ENCODE measurements around the gene FTO. TPM values are rescaled to one million over a fixed set of nuclear protein-coding genes. Genes with fewer than 3 reads are reported as not detected.
"Not testable (repeated sequence)": the region's sequence is repeated elsewhere in the genome, so short reads cannot be mapped to it uniquely, and the experiment has no call there.

Gene FTO
- polyA plus RNA-seq, 10 donors = 48.3 to 68.6 (median 62.8) TPM

DNA sequence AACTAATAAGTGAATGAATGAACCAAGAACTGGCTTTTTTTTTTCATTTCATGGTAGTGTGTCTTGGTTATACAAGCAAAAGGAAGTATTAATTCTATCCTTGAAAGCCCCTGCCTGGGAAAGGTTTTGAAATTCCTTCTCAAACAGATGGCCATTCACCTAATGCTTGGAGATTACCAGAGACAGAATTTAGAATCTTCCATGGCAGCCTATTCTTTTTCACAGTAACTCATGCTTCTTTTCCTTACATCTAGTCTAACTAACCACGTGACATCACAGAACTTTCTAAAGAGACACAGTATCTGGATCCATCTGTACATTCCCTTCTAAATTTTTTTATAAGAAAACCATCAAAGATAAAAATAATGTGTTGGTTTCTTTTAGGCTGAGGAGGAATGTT lies 151.6 kb downstream of the FTO start:
- DNase-seq = no peak

DNA sequence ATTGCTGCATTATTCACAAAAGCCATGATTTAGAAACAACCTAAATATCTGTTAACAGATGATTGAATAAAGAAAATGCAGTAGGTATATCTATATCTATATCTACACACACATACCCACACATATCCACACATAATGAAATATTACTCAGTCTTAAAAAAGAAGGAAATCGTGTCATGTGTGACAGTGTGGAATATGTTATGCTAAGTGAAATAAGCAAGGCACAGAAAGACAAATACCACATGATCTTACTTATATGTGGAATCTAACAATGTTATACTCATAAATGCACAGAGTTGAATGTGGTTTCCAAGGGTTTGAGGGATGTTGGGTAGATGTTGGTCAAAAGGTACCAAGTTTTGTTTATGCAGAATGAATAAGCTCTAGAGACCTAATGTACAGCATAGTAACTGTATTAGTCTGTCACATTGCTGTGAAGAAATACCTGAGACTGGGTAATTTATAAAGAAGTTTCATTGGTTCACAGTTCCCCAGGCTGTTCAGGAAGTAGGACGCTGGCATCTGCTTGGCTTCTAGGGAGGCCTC lies 156.1 kb downstream of the FTO start:
- DNase-seq = no peak

- no peak for DNase-seq
Observed at GRCh38 chr16:53863861-53864260, 159.9 kb downstream of the FTO start.

DNA sequence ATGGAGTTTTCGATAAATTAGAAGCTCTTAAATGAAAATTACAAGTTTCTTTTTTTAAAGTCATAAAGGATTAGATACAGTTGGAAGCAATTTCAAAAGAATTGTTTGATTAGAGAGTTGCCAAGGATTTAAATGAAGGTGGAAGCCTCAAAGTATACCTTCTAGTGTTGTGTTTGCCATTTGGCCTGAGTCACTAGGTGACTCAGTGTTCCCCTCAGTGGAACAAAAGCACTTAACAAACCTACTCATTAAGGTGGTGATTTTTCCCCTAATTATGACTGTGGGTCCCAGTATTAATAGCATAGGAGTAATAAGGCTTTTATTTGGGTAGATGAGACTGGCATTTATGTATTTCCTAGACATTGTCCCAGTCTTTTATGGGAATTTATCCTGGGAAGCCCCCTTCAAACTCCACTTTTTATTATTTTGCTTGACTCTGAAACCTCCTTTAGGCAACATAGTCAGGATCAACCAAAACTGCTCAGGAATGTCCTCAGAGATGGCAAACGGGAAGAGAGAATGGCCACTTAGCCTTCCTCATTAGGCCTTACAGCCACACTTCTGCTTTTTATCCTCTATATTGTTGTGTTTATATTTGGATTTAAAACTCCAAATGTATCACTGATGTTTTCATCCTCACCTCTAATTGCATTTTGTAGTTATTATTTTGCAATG lies 161.0 kb downstream of the FTO start:
- no peak for DNase-seq

GRCh38 chr16:53865494-53865863 lies 161.5 kb downstream of the FTO start:
- DNase-seq = no peak

DNA sequence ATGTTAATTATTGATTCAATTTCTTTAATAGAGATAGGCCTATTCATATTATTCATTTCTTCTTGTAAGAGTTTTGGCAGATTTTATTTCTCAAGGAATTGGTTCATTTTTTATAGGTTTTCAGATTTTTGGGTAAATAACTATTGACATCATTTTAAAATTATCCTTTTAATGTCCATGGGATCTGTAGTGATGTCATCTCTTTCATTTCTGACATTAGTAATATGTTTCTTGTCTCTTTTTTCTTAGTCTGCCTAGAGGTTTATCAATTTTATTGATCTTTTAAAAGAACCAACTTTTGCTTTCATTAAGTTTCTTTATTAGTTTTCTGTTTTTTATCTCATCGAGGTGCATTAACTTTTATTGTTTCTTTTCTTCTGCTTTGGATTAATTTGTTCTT lies 162.6 kb downstream of the FTO start:
- DNase-seq = no peak

GRCh38 chr16:53870831-53871230 lies 166.9 kb downstream of the FTO start:
- no peak for DNase-seq

DNA sequence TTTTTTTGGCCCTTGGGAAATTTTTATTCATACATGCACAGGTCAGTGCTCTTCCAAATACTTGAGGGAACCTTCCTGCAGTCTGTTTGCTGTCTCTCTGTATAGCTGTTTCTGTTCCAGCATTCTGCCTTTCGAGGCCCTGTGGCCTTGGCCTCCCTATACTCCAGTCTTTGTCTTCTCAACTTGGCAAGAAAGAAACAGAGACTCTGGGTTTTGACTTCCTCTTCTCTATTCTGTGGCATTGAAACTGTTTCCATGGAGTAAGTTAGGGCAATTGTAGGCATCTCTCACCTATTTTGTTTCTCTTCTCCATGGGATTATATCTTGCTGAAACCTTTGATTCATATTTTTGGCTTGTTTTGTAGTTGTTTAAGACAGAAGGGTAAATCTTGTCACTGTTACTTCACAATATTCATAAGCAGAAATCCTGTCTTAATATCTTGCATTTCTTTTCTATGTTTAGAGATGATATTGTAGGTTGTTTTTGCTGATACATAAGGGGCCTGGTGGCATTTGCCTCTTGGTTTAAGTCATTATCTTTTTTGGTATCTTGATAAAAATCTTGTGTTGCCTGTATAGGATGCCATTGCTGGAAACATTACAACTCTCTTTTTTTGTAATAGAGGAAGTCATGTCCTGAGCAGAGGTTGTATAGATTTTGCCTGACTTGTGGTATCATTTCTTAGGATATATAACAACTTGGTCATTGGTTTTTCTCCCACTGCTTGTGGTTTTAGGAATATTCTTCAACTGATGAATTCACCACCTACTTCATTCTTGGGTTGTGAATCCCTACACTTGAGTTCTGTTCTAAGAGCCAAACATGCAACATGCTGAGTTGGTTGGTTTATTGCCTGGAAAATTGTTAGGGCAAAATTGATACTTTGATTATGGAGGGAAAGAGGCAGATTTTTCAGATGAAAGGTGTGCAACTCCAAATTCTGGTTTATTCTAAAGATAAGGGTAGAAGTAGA lies 168.6 kb downstream of the FTO start:
- peak in 1 of 3 donors; percentile 75 for DNase-seq

GRCh38 chr16:53876811-53877210 lies 172.9 kb downstream of the FTO start:
- no peak for DNase-seq

- no peak for DNase-seq
Observed at GRCh38 chr16:53878216-53878615, 174.3 kb downstream of the FTO start.

DNA sequence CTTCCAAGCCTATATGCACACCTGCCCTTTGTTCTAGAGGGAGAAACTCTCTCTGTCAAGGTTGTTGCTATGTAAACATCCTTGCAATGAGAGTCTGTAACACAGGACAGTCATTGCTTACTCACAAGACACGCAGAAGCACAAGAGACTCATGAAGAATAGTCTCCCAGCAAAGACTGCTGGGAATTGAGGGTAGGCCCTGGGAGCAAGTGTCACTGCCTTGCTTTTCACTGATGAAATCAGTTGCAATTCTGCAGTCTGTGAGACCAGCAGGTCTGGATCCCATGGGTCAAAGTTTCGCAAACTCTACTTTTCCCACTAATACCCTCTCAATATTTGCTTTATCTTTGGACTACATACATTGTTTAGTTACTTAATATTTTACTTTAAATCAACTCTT lies 177.4 kb downstream of the FTO start:
- DNase-seq = peak in 1 of 3 donors; percentile 60

- no peak for DNase-seq
Observed at GRCh38 chr16:53882310-53882709, 178.4 kb downstream of the FTO start.

DNA sequence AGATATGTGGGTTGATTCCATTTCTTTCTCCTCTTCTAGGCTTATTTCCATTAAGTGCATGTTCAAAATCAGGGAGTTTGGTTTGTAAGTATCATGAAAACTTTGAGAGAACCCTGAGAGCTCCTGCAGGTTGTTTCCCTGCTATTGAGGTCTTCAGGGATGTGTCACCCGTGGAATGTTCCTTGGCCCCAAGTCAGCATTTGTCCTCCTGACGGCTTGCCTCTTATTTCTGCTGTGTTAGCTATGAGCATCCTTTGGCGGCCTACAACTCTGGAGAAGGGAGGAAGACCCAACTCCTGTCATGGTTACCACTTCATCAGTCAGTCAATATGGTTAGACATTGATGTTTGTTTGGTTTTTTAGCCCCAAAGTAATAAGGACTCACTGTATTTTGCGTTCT lies 180.8 kb downstream of the FTO start:
- no peak for DNase-seq

DNA sequence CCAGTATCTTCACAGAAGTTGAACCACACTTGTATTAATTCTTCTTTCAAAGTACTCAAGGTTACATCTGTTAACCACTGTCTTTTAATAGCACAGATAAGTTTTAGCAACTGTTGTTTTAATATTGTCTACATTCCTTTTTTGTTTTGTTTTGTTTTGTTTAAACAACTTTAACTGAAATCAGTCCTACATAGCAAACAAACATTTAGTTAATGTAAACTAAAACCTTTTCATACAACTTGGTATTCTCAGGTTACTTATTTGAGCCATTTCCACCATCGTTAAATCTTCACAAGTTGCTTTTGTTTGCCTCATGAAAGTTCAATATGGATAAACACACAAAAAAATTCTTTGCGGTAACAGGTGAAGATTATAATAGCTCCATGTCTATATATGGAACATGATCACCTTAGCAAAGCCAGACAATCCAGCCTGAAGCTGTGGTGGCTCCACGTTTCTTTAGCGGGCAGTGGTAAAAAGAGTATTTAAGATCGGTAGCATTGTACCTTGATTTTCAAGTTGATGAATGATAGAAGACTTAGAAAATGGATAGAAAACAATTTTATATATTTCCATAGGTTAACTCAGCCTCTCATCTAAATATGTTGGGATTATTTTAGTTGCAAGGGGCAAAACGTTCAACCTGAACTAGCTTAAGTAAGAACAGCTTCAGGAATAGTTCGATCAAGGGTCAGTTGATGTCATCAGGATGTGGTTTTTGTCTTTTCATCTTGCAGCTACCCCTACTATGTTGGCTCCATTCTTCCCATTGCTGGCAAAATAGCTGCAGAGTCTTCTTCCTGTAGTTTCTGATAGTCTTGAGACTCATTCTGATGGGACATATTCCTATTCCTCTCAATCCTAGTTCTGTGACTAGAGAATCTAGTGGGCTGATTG lies 182.8 kb downstream of the FTO start:
- no peak for DNase-seq

- no peak for DNase-seq
Observed at GRCh38 chr16:53888222-53888621, 184.3 kb downstream of the FTO start.

DNA sequence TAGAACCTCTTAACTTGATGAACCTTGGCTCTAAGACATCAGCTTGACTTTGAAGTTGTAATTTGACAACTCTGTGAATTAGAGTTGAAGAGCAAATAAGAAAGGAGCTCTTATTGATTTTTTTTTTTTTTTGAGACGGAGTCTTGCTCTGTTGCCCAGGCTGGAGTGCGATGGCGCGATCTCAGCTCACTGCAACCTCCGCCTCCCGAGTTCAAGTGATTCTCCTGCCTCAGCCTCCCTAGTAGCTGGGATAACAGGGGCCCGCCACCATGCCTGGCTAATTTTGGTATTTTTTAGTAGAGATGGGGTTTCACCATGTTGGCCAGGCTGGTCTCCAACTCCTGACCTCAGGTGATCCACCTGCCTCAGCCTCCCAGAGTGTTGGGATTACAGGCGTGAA lies 186.9 kb downstream of the FTO start:
- not testable (repeated sequence) for DNase-seq

- no peak for DNase-seq
Observed at GRCh38 chr16:53891409-53892139, 187.6 kb downstream of the FTO start.

DNA sequence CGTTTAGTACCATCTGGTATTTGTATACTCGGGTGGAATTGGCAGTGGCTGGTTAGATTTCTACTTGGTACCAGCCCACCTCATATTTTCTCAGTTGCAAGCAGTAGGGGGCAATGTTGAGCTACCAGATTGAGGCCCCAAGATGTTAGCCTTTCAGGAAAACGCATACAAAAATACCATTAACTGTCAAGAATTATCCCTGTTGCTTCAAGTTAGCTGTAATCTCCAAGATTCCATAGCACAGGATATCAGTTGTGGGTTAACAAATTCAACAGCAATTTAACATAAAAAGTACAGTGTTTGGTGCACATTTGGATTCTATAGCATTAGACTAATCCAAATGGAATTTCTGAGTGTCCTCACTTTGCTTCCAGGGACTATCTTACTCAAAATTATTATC lies 188.2 kb downstream of the FTO start:
- DNase-seq = peak; percentile 77 to 86 (median 81)

DNA sequence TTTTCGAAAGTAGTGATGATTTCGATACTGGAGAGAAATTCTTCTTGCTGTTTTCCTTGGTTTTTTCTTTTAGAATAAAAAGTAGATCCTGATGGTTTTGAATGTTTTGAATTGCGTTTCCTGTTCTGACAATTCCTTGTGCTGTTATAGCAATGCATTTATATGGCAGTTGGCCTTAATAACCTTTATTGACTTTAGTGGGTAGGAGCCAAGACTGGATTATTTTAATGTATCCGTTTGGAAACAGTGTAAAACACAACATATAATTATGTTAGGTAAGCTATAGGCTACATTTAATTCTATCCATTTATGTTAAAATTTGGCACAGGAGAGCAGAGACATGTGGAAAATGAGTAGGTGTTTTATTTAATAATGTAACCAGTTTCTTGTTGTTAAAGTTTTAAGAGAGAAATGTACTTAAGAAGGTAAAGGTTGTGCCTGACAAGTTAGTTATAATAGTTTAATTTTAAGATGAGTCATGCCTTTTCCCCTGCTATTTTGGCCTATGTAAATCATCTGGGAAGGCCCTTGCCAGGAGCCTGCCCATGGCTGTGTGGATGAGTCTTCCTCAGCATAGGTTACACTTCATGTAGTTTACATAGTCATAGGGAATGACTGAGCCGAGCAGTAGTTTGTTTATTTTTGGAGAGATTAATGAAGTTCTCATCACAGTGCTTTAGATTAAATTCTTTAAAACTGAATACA lies 189.9 kb downstream of the FTO start:
- DNase-seq = peak in 1 of 3 donors; percentile 64

DNA sequence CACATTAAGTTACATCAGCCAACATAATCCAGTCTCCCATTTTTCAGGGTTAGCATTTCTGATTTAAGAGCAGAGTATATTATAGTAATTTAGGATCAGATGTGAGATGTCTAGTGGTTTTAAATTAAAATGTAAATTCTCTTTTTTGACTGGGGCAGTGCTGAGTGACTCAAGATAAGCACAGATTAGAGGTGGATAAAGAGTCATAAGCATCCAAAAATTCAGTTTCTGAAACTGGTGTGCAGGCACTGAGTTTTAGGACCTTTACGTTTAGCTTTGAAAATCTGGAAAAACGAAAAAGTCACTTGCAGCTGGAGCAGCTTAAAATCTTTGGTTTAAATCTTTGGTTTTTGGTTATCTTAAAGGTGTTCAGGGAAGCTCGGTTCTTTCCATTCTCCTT lies 190.7 kb downstream of the FTO start:
- no peak for DNase-seq

All from muscle of back (tissue), 11 donors.